Upper lobe of right lung (tissue), 1 donor: ENCODE measurements around the gene TTBK1. TPM values are rescaled to one million over a fixed set of nuclear protein-coding genes. Genes with fewer than 3 reads are reported as not detected.

Experiments
- ATAC-seq: fragments of 200-7000 bp; cut with Tn5 transposase; one replicate; pipeline ENCODE4 v1.9.1; 2020; ENCODE audit warnings: mild to moderate bottlenecking, moderate library complexity
- DNase-seq: peaks from one replicate; pipeline ENCODE4 v3.0.0-alpha.2; 2020
- H3K27ac ChIP-seq: fragments of 200-600 bp; one replicate; pipeline ENCODE4 v1.8.0; 2022
- H3K27me3 ChIP-seq: fragments of 200-600 bp; one replicate; pipeline ENCODE4 v1.8.0; 2022; ENCODE audit warnings: mild to moderate bottlenecking
- H3K36me3 ChIP-seq: fragments of 200-600 bp; one replicate; pipeline ENCODE4 v1.8.0; 2022
- H3K4me1 ChIP-seq: fragments of 200-600 bp; one replicate; pipeline ENCODE4 v1.8.0; 2022
- H3K4me3 ChIP-seq: fragments of 200-600 bp; one replicate; pipeline ENCODE4 v1.8.0; 2022; ENCODE audit warnings: mild to moderate bottlenecking
- H3K9me3 ChIP-seq: fragments of 200-600 bp; one replicate; pipeline ENCODE4 v1.8.0; 2022
- intact Hi-C: fragments of 100-400 bp; cut with DNase I; formaldehyde crosslinking; loops from one replicate; pipeline ENCODE4 v1.11.0; 2022
- total RNA-seq: library from RNA; stranded (reverse); fragmentation: NEBNext Ultra II Directional; extraction: Animal tissue kit (Norgen Biotek cat#: 25700); gene quantifications from one replicate; pipeline ENCODE4 v1.2.1, GENCODE V29; 2021
- TF ChIP-seq, protein P1 (sequence below): fragments of 200-600 bp; IDR thresholded peaks from one replicate; pipeline ENCODE4 v1.8.0; 2022; ENCODE audit warnings: antibody characterized with exemption
- donor health status: DM: no; HTN: yes; CAD: no; lungs with severe emphysema.

The TTBK1 gene
- total RNA-seq, 1 donor from 2014 or later = 0.17 TPM

DNA sequence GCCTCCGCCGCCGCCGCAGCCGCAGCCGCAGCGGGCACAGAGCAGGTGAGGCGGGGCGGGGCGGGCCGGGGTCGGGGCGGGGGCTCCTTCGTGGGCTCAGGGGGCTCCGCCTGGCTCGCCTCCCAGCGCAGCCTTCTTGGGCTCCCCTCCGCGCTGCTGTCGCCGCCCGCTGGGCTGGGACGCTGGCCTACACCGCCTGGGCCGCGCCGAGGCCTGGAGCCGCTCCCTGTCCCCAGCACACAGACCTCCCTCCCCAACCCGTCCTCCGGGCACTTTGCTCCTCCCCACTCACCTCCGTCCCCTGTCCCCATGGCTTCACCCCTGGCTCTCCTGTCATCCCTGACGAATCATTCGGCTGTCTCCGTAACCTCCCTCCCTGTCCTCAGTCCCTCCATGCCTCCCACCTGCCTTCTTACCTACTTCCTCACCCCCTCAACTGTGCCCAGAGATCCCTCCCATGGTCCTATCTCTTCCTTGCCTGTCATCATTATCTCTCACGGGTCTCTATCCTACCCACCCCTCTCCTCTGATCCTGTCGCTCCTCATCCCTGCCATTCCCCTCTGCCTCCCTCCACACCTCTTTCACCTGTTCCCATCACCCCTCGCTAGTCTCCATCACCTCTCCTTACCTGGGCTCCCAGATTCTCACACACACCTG, 512 bp downstream of the TTBK1 start:
- TF ChIP-seq, protein P1, sequence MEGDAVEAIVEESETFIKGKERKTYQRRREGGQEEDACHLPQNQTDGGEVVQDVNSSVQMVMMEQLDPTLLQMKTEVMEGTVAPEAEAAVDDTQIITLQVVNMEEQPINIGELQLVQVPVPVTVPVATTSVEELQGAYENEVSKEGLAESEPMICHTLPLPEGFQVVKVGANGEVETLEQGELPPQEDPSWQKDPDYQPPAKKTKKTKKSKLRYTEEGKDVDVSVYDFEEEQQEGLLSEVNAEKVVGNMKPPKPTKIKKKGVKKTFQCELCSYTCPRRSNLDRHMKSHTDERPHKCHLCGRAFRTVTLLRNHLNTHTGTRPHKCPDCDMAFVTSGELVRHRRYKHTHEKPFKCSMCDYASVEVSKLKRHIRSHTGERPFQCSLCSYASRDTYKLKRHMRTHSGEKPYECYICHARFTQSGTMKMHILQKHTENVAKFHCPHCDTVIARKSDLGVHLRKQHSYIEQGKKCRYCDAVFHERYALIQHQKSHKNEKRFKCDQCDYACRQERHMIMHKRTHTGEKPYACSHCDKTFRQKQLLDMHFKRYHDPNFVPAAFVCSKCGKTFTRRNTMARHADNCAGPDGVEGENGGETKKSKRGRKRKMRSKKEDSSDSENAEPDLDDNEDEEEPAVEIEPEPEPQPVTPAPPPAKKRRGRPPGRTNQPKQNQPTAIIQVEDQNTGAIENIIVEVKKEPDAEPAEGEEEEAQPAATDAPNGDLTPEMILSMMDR = no peak
- intact Hi-C loops = no loop called here
- Histone ChIP-seq H3K36me3 (no peaks in the 10 kb centered on the region), H3K9me3 (no peaks in the 10 kb centered on the region), H3K27me3 (peaks cover 35% of the 10 kb centered on the region), H3K27ac (no peak overlapping the region), H3K4me3 (no peak overlapping the region), H3K4me1 (no peaks in the 10 kb centered on the region)
- ATAC-seq (no peak), DNase-seq (no peak)

DNA sequence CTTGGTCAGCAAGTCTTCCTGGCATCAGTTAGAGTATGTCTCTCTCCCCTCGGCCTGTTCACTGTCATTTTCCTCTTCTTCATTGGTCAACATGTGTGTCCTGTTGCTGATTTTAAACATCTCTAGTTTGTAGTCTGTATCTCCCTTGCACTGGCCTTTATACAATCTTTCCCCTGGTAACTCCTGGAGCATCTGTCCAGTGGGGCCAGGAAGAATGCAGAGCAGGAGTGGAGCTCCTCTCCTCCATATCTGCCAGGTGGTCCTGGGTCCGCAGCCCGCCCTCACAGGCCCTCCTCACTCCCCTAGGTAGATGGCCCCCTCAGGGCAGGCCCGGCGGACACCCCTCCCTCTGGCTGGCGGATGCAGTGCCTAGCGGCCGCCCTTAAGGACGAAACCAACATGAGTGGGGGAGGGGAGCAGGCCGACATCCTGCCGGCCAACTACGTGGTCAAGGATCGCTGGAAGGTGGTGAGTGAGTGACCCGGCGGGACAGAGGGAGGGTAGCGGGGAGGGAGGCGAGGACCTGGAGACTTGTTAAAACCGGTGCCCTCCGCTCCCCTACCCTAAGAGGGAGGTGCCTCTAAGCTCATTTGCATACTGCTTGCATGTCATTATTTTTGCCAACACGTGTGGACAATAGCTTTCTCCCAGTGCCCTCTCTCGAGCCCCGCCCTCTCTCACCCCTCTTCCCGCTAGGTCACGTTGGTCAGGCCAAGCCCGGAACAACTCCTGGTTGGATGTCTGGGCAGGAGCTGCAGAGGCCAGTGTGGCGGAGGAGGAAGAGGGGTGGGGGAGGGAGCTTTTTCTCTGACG, 3.2 kb downstream of the TTBK1 start:
- Histone ChIP-seq H3K27ac (peak overlapping the region; percentile 6), H3K36me3 (no peaks in the 10 kb centered on the region), H3K4me3 (peak overlapping the region; percentile 66), H3K27me3 (peaks cover 31% of the 10 kb centered on the region), H3K4me1 (no peaks in the 10 kb centered on the region), H3K9me3 (no peaks in the 10 kb centered on the region)
- intact Hi-C loops = no loop called here
- DNase-seq (peak; percentile 90), ATAC-seq (peak; percentile 89)
- TF ChIP-seq, protein P1 = no peak

DNA sequence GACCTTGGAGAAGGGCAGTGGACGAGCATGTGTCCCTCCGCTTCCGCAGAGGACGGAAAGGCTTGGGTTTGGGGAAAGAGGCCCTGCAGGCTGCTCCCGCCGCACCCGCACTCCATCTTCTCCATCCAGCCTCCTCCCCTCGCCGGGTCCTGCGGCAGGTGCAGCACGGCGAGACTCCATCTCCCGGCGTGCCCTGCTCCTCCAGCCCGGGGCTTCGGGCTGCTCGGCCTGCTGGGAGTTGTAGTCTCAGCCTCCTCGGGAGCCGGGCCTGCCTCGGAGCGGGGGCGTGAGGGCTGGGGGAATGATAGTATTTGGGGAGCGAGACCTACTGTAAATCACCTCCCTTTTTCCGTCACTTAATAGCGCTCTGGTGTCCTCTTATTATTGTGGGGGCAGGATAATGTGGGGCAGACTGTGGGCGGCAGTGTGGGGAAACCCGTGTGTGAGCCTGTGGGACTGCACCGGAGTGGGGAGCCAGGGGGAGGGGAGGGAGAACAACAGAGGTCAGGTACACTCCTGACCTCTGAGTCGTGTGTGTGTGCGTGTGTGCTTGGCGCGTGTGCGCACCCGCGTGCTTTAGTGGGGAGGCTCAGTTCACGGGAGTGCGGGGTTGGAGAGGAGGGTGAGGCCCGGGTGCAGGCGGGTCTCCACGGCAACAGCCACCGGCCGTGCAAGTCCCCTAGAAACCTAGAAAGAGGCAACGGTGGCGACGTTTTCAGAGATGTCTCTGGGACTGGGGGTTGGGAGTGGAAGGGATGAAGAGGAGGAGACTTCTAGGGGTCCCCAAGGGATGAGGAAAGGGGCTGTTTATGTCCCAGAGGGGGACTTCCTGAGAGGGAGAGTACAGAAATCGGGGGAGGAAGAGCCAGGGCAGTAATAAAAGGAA, 4.1 kb downstream of the TTBK1 start:
- peaks cover 28% of the 10 kb centered on the region for H3K27me3 ChIP-seq
- H3K36me3 ChIP-seq = no peaks in the 10 kb centered on the region
- intact Hi-C loops = no loop called here
- TF ChIP-seq, protein P1 = no peak
- peak overlapping the region; percentile 66 for H3K4me3 ChIP-seq
- peak; percentile 96 for ATAC-seq
- peak overlapping the region; percentile 6 for H3K27ac ChIP-seq
- no peaks in the 10 kb centered on the region for H3K4me1 ChIP-seq
- H3K9me3 ChIP-seq = no peaks in the 10 kb centered on the region
- peak; percentile 93 for DNase-seq

DNA sequence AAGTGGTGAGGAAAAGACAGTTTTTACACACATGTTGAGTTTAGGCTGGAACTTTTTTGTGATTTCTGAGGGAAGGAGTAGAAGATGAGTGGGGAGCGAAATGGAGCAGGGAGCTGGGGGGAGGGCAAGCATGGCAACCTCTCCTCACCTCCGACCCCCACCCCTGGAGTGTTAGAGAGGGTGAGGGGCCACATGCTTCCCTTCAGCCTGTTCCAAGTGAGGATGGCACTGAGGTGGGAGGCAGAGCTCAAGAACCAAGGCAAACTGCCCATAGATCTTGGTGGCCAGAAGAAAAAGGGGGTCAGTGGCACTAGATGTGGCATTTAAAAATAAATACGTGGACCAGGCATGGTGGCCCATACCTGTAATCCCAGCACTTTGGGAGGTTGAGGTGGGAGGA, 4.8 kb downstream of the TTBK1 start:
- no peaks in the 10 kb centered on the region for H3K9me3 ChIP-seq
- H3K36me3 ChIP-seq = no peaks in the 10 kb centered on the region
- DNase-seq (no peak), ATAC-seq (no peak)
- no peak overlapping the region for H3K27ac ChIP-seq
- intact Hi-C loops = no loop called here
- no peaks in the 10 kb centered on the region for H3K4me1 ChIP-seq
- no peak overlapping the region for H3K4me3 ChIP-seq
- TF ChIP-seq, protein P1 = no peak
- H3K27me3 ChIP-seq = peaks cover 21% of the 10 kb centered on the region

DNA sequence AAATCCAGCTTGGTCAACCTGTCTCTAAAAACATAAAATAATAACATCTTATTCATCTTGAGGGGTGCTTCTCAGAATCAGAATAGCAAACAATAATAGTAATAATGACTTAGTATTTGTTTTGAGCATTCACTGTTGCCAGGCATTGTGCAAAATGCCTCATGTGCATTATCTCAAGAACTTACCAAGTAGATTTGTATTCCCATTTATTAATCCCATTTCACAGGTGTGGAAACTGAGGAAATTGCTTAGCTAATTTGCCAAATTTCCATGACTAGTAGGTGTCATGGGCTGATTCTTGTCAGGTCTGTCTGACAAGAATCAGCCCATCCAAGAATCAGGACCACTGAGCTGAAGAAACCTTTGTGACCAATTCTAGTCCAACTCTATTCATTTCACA, 5.5 kb downstream of the TTBK1 start:
- no peaks in the 10 kb centered on the region for H3K4me1 ChIP-seq
- H3K27me3 ChIP-seq = peaks cover 14% of the 10 kb centered on the region
- H3K4me3 ChIP-seq = no peak overlapping the region
- TF ChIP-seq, protein P1 = no peak
- H3K36me3 ChIP-seq = no peaks in the 10 kb centered on the region
- intact Hi-C loops = no loop called here
- H3K9me3 ChIP-seq = no peaks in the 10 kb centered on the region
- ATAC-seq = no peak
- no peak overlapping the region for H3K27ac ChIP-seq
- DNase-seq = no peak
